OCI-LY7 (cell line): Measurements from ENCODE around the gene ARF3.
A peak's percentile ranks its signal among the peaks of the same experiment; 100 is the strongest.

Experiments used
- CTCF ChIP-seq: fragments of 200-600 bp; sonication (generic); conservative IDR thresholded peaks from 2 replicates; pipeline ENCODE4 v1.5.1; 2014; ENCODE audit warnings: mild to moderate bottlenecking, antibody characterized with exemption, low read length, moderate library complexity, mixed read lengths
- EZH2phosphoT487 ChIP-seq: fragments of 200-600 bp; sonication (generic); IDR thresholded peaks from 2 replicates; pipeline ENCODE4 v1.6.1; 2018; ENCODE audit warnings: low read depth, borderline replicate concordance, mild to moderate bottlenecking, mixed run types, antibody characterized with exemption, low read length, moderate library complexity, mixed read lengths

GRCh38 chr12:48978291-48978740 is 21.0 kb upstream of the ARF3 start, which contains the start of gene WNT1:
- TF ChIP-seq CTCF (peak; percentile 51), EZH2phosphoT487 (no peak)
